Activated naive CD4-positive, alpha-beta T cell (primary cell): ENCODE data around the gene AFDN.
"Not testable (repeated sequence)": the region's sequence is repeated elsewhere in the genome, so short reads cannot be mapped to it uniquely, and the experiment has no call there.

Source experiments
- DNase-seq, 4 experiments: peaks; one replicate each; lab custom pipeline; 2025; lab: John Stamatoyannopoulos, UW

The AFDN gene

GRCh38 chr6:167954151-167954550 is 127.4 kb downstream of the AFDN start:
- no peak for DNase-seq

- no peak for DNase-seq
Observed at GRCh38 chr6:167956491-167956890, 129.8 kb downstream of the AFDN start.

GRCh38 chr6:167956983-167957492 is 130.3 kb downstream of the AFDN start:
- no peak for DNase-seq

- no peak for DNase-seq
Observed at GRCh38 chr6:167957626-167958025, 130.9 kb downstream of the AFDN start.

- DNase-seq: no peak
Observed at GRCh38 chr6:167960579-167960978, 133.9 kb downstream of the AFDN start.

- no peak for DNase-seq
Observed at GRCh38 chr6:167962711-167963110, 136.0 kb downstream of the AFDN start.

GRCh38 chr6:167963589-167964057 is 136.9 kb downstream of the AFDN start:
- DNase-seq: no peak

GRCh38 chr6:167965592-167966539 is 139.2 kb downstream of the AFDN start:
- DNase-seq: no peak

- DNase-seq: no peak
Observed at GRCh38 chr6:167966540-167966905, 139.8 kb downstream of the AFDN start.

GRCh38 chr6:167968091-167968490 is 141.4 kb downstream of the AFDN start:
- DNase-seq: no peak

- DNase-seq: no peak
Observed at GRCh38 chr6:167970230-167970629, 143.5 kb downstream of the AFDN start.

GRCh38 chr6:167972193-167972592 is 145.5 kb downstream of the AFDN start:
- DNase-seq: no peak

GRCh38 chr6:167973148-167973885 is 146.6 kb downstream of the AFDN start:
- no peak for DNase-seq

GRCh38 chr6:167974640-167975344 is 148.1 kb downstream of the AFDN start:
- DNase-seq: no peak

GRCh38 chr6:167975458-167975857 is 148.7 kb downstream of the AFDN start:
- no peak for DNase-seq

GRCh38 chr6:167976116-167976657 is 149.5 kb downstream of the AFDN start:
- DNase-seq: not testable (repeated sequence)

- no peak for DNase-seq
Observed at GRCh38 chr6:167976708-167977107, 150.0 kb downstream of the AFDN start.

- DNase-seq: no peak
Observed at GRCh38 chr6:167977717-167978467, 151.2 kb downstream of the AFDN start.

GRCh38 chr6:167978607-167979006 is 151.9 kb downstream of the AFDN start:
- DNase-seq: no peak

- no peak for DNase-seq
Observed at GRCh38 chr6:167979436-167980139, 152.9 kb downstream of the AFDN start.
